Measurements from ENCODE around the gene EVPL.

EVPL gene

GRCh38 chr17:76017481-76018339 lies 9.4 kb downstream of the EVPL start:
- no peak for DNase-seq

GRCh38 chr17:76014925-76015261 lies 12.2 kb downstream of the EVPL start:
- no peak for DNase-seq

GRCh38 chr17:76014100-76014924 lies 12.8 kb downstream of the EVPL start:
- peak; percentile 83 to 86 for DNase-seq

GRCh38 chr17:76013377-76013932 lies 13.7 kb downstream of the EVPL start:
- no peak for DNase-seq

GRCh38 chr17:76011951-76012350 lies 15.2 kb downstream of the EVPL start:
- DNase-seq, result no peak

GRCh38 chr17:76009969-76010661 lies 17.0 kb downstream of the EVPL start:
- DNase-seq, result no peak

- no peak for DNase-seq
Measured at GRCh38 chr17:76009447-76009846, 17.7 kb downstream of the EVPL start.

GRCh38 chr17:76008630-76009425 lies 18.3 kb downstream of the EVPL start:
- no peak for DNase-seq

GRCh38 chr17:76008208-76008607 lies 18.9 kb downstream of the EVPL start:
- no peak for DNase-seq

- DNase-seq, result no peak
Measured at GRCh38 chr17:76007850-76008165, 19.3 kb downstream of the EVPL start.

GRCh38 chr17:76007131-76007849 lies 19.8 kb downstream of the EVPL start:
- DNase-seq, result no peak

GRCh38 chr17:76005263-76006149 lies 21.6 kb downstream of the EVPL start:
- DNase-seq, result peak; percentile 88 to 90

GRCh38 chr17:76004750-76005262 lies 22.3 kb downstream of the EVPL start:
- DNase-seq, result no peak

GRCh38 chr17:76003915-76004314 lies 23.2 kb downstream of the EVPL start:
- DNase-seq, result no peak

- DNase-seq, result no peak
Measured at GRCh38 chr17:76002100-76002499, 25.0 kb downstream of the EVPL start.

- no peak for DNase-seq
Measured at GRCh38 chr17:76000755-76001521, 26.2 kb downstream of the EVPL start, which contains the start of gene CDK3. Gene CDK3 (plus strand): TSS chr17:76000855. CDS start chr17:76001426, 571 bp downstream.

GRCh38 chr17:76000016-76000754 lies 26.9 kb downstream of the EVPL start:
- peak; percentile 84 for DNase-seq

GRCh38 chr17:75998327-75998795 lies 28.7 kb downstream of the EVPL start:
- no peak for DNase-seq

Data from activated T-cell treated with anti-CD3 and anti-CD28 coated beads, Interleukin-2, amount 50 U/mL, for 48 hours (primary cell).